Erythroblast (primary cell): ENCODE data around the gene ITPRIP.

Experiments
- GATA1 ChIP-seq: IDR thresholded peaks from 2 replicates; pipeline ENCODE4 v1.6.1; 2011; ENCODE audit warnings: low read depth, mild to moderate bottlenecking, control low read depth, low read length, moderate library complexity
- POLR2A ChIP-seq: IDR thresholded peaks from 2 replicates; pipeline ENCODE4 v1.6.1; 2011; ENCODE audit warnings: mild to moderate bottlenecking, low read length

- TF ChIP-seq POLR2A (no peak), GATA1 (no peak)
Measured at GRCh38 chr10:104304927-104305326, 33.3 kb downstream of the ITPRIP start.
